Measurements from ENCODE around the gene CLDN4. TPM values are rescaled to one million over a fixed set of nuclear protein-coding genes. Genes with fewer than 3 reads are reported as not detected.

The CLDN4 gene
- polyA plus RNA-seq, 1 of the 3 experiments (the other 2 are of a cell fraction), result 5.9 TPM

DNA sequence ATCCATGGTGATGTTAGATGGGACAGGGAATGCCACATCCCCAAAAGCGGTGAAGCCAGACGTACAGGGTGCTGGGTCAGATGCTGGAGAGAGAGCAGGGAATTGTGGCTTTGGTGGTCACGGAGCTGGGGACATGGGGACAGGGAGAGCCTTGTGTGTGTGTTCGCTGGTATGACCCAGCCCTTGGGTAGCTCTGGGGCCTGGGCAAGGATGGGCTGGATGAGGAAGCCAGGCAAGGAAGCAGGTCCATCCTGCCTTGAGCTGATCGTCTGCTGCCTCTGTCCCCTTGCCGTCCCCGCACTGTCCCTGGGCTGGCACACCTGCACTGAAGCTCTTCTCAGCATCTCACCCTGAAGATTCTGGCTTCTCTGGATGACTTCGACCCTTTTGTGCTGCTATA lies 15.4 kb upstream of the CLDN4 start:
- H3K36me3 ChIP-seq (replicated peaks in 1 of 2; ENCODE audit: control insufficient read depth in 1 of 2, insufficient read depth in 2 of 2, low read length in 1 of 2), result no peaks in the 10 kb centered on the region
- TF ChIP-seq TCF12 (IDR thresholded peaks at IDR 0.05) (no peak), RFX5 (IDR thresholded peaks at IDR 0.05; ENCODE audit: low read length) (no peak), RAD21 (IDR thresholded peaks at IDR 0.05; ENCODE audit: low read length) (no peak), EP300 (IDR thresholded peaks at IDR 0.05; ENCODE audit: borderline replicate concordance in 1 of 2, low read depth in 1 of 2, low read length in 1 of 2) (no peak), FOSL2 (IDR thresholded peaks at IDR 0.05; ENCODE audit: borderline replicate concordance, low read depth) (no peak)
- TF ChIP-seq, protein P1, sequence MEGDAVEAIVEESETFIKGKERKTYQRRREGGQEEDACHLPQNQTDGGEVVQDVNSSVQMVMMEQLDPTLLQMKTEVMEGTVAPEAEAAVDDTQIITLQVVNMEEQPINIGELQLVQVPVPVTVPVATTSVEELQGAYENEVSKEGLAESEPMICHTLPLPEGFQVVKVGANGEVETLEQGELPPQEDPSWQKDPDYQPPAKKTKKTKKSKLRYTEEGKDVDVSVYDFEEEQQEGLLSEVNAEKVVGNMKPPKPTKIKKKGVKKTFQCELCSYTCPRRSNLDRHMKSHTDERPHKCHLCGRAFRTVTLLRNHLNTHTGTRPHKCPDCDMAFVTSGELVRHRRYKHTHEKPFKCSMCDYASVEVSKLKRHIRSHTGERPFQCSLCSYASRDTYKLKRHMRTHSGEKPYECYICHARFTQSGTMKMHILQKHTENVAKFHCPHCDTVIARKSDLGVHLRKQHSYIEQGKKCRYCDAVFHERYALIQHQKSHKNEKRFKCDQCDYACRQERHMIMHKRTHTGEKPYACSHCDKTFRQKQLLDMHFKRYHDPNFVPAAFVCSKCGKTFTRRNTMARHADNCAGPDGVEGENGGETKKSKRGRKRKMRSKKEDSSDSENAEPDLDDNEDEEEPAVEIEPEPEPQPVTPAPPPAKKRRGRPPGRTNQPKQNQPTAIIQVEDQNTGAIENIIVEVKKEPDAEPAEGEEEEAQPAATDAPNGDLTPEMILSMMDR (IDR thresholded peaks at IDR 0.05), result no peak
- no peak for DNase-seq
- peaks cover 10% of the 10 kb centered on the region for H3F3A ChIP-seq (replicated peaks; ENCODE audit: insufficient read depth)
- no peaks in the 10 kb centered on the region for H3K4me1 ChIP-seq (ENCODE audit: control insufficient read depth in 1 of 2, insufficient read depth in 2 of 2, low read depth in 1 of 2, low read length in 1 of 2)
- H3K9me2 ChIP-seq, result no peaks in the 10 kb centered on the region
- no peak overlapping the region for H3K27ac ChIP-seq (ENCODE audit: low read depth in 2 of 2, low read length in 1 of 2)
- H3K9ac ChIP-seq, result no peak overlapping the region
- H3K4me2 ChIP-seq, result no peak overlapping the region
- H3K79me2 ChIP-seq (ENCODE audit: insufficient read depth), result no peaks in the 10 kb centered on the region
- H3K9me3 ChIP-seq, result no peaks in the 10 kb centered on the region
- H3K27me3 ChIP-seq (ENCODE audit: insufficient read depth), result no peaks in the 10 kb centered on the region
- no peaks in the 10 kb centered on the region for H4K20me1 ChIP-seq (ENCODE audit: insufficient read depth)
- CTCF ChIA-PET, result interaction anchor here (1.0 to 9.2 kb wide), 4 partner anchors 11 to 40 kb away, joined by 4 to 89 read pairs (median 5); no protein-coding TSS in a partner anchor
- POLR2A ChIA-PET, result no interaction called here
- no peak overlapping the region for H2AFZ ChIP-seq (ENCODE audit: low read depth)
- 83% methylated on average over 7 of the region's 8 CpGs for WGBS (ENCODE audit: low lambda C conversion rate)
- no peak overlapping the region for H3K4me3 ChIP-seq (ENCODE audit: low read depth in 2 of 2, low read length in 1 of 2)

DNA sequence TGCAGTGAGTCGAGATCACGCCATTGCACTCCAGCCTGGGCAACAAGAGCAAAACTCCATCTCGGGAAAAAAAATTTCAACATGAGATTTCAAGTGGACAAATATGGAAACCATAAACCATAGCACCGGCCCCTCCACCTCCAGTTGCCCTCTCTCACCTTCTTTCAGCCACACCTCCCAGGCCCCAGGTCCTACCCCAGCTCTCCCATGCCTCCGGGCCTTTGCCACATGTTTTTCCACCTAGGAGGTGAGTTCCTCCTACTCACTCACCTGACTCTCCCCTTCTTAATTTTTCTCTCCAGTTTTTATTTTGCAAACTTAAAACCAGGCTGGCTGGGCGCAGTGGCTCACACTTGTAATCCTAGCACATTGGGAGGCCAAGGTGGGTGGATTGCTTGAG lies 13.7 kb upstream of the CLDN4 start:
- no peaks in the 10 kb centered on the region for H3K9me2 ChIP-seq
- H3K27ac ChIP-seq (ENCODE audit: low read depth in 2 of 2, low read length in 1 of 2), result no peak overlapping the region
- no peak for DNase-seq
- no peak overlapping the region for H3K9ac ChIP-seq
- H3K27me3 ChIP-seq (ENCODE audit: insufficient read depth), result no peaks in the 10 kb centered on the region
- TF ChIP-seq RCOR1 (IDR thresholded peaks at IDR 0.05; ENCODE audit: low read length) (no peak), TCF12 (IDR thresholded peaks at IDR 0.05) (no peak), TAF1 (IDR thresholded peaks at IDR 0.05; ENCODE audit: borderline replicate concordance, low read depth, low read length) (no peak), FOXM1 (IDR thresholded peaks at IDR 0.05; ENCODE audit: low read depth) (no peak), EZH2phosphoT487 (IDR thresholded peaks at IDR 0.05; ENCODE audit: borderline replicate concordance, low read depth) (no peak), GABPA (IDR thresholded peaks at IDR 0.05; ENCODE audit: low read depth) (no peak), RXRA (IDR thresholded peaks at IDR 0.05; ENCODE audit: borderline replicate concordance, low read depth) (no peak), MEF2A (IDR thresholded peaks at IDR 0.05; ENCODE audit: borderline replicate concordance, low read depth) (no peak), NRF1 (IDR thresholded peaks at IDR 0.05; ENCODE audit: low read depth, low read length) (no peak)
- TF ChIP-seq, protein P2, sequence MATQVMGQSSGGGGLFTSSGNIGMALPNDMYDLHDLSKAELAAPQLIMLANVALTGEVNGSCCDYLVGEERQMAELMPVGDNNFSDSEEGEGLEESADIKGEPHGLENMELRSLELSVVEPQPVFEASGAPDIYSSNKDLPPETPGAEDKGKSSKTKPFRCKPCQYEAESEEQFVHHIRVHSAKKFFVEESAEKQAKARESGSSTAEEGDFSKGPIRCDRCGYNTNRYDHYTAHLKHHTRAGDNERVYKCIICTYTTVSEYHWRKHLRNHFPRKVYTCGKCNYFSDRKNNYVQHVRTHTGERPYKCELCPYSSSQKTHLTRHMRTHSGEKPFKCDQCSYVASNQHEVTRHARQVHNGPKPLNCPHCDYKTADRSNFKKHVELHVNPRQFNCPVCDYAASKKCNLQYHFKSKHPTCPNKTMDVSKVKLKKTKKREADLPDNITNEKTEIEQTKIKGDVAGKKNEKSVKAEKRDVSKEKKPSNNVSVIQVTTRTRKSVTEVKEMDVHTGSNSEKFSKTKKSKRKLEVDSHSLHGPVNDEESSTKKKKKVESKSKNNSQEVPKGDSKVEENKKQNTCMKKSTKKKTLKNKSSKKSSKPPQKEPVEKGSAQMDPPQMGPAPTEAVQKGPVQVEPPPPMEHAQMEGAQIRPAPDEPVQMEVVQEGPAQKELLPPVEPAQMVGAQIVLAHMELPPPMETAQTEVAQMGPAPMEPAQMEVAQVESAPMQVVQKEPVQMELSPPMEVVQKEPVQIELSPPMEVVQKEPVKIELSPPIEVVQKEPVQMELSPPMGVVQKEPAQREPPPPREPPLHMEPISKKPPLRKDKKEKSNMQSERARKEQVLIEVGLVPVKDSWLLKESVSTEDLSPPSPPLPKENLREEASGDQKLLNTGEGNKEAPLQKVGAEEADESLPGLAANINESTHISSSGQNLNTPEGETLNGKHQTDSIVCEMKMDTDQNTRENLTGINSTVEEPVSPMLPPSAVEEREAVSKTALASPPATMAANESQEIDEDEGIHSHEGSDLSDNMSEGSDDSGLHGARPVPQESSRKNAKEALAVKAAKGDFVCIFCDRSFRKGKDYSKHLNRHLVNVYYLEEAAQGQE (IDR thresholded peaks at IDR 0.05; ENCODE audit: low read depth, low read length), result no peak
- TF ChIP-seq, protein P1 (IDR thresholded peaks at IDR 0.05), result no peak
- H3F3A ChIP-seq (replicated peaks; ENCODE audit: insufficient read depth), result peaks cover 13% of the 10 kb centered on the region
- ChIA-PET POLR2A (no interaction called here), CTCF (interaction anchor here (0.7 to 1.0 kb wide), 2 partner anchors 38 to 130 kb away, joined by 3 to 4 read pairs; no protein-coding TSS in a partner anchor)
- H3K4me1 ChIP-seq (ENCODE audit: control insufficient read depth in 1 of 2, insufficient read depth in 2 of 2, low read depth in 1 of 2, low read length in 1 of 2), result peaks cover 0 to under 1% of the 10 kb centered on the region in 2 experiments; a peak in 1 of 4 replicates
- H3K79me2 ChIP-seq (ENCODE audit: insufficient read depth), result no peaks in the 10 kb centered on the region
- no peak overlapping the region for H3K4me2 ChIP-seq
- no peak overlapping the region for H2AFZ ChIP-seq (ENCODE audit: low read depth)
- no peaks in the 10 kb centered on the region for H3K36me3 ChIP-seq (replicated peaks in 1 of 2; ENCODE audit: control insufficient read depth in 1 of 2, insufficient read depth in 2 of 2, low read length in 1 of 2)
- H3K9me3 ChIP-seq, result no peaks in the 10 kb centered on the region
- 96% methylated on average over 6 of the region's 6 CpGs for WGBS (ENCODE audit: low lambda C conversion rate)
- no peaks in the 10 kb centered on the region for H4K20me1 ChIP-seq (ENCODE audit: insufficient read depth)
- H3K4me3 ChIP-seq (ENCODE audit: low read depth in 2 of 2, low read length in 1 of 2), result no peak overlapping the region
